ENCODE measurements around the gene OCA2. TPM values are rescaled to one million over a fixed set of nuclear protein-coding genes. Genes with fewer than 3 reads are reported as not detected.
"Not testable (repeated sequence)": the region's sequence is repeated elsewhere in the genome, so short reads cannot be mapped to it uniquely, and the experiment has no call there.

OCA2 gene
- 25.7 TPM for total RNA-seq

DNA sequence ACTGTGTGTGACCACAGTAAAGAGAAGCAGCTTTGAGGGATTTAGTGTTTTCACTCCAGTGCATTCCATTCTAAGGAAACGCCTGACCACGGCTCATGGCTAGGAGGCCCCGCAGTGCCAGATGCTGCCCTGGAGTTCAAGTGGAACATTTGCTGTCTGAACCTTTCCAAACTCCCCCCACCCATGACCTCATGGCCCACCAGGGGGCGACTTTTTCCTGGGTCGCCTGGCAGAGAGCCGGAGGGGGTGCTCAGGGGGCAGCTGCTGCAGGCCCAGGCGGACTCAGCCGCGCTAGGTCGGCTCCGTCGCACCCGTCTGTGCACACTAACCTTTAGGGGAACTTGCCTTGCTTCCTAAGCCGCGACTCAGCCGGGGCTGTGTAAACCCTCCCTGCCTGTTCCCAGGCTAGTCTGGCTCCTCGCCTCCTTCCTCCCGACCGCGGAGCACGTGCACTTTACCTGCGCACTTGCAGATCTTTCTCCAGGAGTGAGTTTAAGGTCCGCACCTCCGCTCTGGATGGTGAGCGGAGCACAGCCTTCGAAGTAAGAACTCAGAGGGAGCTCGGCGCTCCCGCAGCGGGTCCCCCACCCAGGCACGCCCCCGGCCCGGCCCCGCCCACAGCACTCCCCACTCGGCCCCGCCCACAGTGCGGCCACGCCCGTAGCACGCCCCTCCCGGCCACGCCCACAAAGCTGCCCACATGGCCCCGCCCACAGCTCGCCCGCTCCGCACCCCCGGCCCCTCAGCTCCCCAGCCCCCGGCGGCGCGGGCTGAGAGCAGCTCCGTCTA lies at the start of gene OCA2:
TSS of gene OCA2 (minus strand) at position 550 of the 789 bp plus-strand sequence. CDS start 17,441 bp downstream, outside the sequence.
- DNase-seq: no peak

DNA sequence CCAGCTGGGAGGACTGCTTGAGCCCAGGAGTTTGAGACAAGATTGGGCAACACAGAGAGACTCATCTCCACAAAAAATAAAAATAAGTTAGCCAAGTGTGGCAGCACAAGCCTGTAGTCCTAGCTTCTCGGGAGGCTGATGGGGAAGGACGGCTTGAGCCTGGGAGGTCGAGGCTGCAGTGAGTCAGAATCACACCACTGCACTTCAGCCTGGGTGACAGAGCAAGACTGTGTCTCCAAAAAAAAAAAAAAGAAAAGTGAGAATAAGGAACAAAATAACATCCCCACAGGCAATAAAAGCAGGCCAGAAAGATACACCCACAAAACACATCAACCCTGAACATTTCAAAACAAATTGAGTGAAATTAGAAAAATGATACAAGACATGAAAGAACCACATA lies 48.7 kb upstream of the OCA2 start:
- no peak for DNase-seq

DNA sequence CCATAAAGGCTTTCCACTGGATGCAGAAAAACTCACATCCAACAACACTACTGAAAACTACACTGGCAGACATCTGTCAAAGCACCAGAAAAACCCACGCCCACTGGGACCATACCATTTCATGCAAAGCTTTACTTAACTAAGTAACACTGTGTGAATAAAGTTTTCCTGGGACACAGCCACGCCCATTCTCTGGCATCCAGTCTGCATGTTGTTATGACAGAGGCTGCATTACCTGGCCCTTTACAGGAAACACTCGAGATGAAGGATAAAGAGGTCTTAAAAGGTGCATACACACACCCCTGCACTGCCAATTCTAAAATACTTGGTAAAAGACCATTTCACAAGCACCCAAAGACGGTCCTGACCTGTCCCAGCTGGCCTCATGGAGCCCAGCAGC lies 46.3 kb upstream of the OCA2 start:
- DNase-seq: not testable (repeated sequence)

DNA sequence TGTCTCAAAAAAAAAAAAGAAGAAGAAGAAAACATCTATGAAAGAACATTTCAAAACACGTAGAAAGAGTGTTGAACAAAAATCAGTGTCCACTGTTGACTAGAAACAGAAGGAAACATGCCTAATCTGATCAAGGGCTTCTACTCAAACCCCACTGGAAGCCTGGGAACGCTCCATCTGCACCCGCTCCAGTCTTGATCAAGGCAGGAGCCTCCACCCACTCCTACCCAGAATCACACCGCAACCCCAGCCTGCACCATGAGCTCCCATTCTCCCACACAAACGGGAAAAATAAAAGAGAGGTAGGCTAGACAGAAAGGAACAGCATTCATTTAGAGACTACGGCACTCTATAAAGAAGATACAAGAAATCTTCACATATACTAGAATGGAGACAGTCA lies 40.9 kb upstream of the OCA2 start:
- DNase-seq: no peak

DNA sequence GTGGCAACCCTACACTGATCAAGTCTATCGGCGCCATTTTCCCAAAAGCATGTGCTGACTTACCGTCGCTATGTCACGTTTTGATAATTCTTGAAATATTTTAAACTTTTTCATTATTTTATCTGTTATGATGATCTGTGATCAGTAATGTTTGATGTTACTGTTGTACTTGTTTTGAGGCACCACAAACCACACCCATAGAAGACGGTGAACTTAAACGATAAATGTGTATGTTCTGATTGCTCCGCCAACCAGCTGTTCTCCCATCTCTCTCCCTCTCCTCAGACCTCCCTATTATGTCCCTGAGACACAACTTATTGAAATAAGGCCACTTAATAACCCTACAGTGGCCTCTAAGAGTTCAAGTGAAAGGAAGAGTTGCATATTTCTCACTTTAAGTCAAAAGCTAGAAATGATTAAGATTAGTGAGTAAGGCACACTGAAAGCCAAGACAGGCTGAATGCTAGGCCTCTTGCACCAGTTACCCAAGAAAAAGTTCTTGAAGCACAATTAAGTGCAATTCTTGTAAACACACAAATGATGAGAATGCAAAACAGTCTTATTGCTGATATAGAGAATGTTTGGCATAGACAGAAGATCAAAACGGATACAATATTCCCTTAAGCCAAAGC lies 38.4 kb upstream of the OCA2 start:
- not testable (repeated sequence) for DNase-seq

DNA sequence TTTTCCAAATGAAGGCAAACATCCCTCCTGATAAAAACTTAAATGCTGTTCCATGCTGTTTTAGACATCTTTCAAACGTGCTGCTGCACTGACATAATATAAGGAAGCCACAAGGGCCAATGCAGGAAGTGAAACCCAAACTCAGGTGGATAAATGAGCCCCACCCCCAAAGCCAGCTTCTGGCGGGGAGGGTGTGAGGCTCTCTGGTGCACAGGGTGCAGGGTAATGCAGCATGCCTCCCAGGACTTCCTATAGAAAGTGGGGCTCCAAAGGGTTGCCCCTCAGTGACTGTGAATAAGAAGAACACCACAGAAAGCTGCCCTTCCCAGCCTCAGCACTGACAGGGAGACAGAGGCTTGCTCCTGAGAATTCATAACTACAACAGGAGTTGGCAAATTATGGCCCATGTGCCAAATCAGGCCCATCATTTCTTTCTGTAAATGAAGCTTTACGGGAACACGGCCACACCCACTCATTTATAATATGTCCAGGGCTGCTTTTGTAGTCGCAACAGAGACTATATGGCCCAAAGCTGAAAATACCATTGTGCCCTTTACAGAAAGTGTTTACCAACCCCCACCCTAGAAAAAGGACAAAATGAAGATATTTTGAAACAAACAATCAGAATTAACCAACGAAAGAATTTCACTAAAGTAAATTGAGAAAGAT lies 37.3 kb upstream of the OCA2 start:
- DNase-seq: not testable (repeated sequence)

DNA sequence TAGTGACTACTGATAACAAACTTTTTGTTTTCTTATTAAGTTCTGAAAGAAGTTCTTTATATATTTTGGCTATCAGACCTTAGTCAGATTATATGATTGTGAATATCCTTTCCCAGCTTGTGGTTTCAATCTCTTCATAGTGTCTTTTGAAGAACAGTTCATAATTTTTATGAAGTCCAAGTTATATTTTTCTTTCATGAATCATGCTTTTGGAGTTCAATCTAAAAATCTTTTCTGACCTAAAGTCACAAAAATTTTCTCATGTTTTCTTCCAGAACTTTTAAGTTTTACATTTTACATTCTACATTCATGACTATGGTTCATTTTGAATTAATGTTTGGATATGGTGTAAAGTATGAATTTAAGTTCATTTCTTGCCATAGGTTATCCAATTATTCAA lies 34.2 kb upstream of the OCA2 start:
- no peak for DNase-seq

DNA sequence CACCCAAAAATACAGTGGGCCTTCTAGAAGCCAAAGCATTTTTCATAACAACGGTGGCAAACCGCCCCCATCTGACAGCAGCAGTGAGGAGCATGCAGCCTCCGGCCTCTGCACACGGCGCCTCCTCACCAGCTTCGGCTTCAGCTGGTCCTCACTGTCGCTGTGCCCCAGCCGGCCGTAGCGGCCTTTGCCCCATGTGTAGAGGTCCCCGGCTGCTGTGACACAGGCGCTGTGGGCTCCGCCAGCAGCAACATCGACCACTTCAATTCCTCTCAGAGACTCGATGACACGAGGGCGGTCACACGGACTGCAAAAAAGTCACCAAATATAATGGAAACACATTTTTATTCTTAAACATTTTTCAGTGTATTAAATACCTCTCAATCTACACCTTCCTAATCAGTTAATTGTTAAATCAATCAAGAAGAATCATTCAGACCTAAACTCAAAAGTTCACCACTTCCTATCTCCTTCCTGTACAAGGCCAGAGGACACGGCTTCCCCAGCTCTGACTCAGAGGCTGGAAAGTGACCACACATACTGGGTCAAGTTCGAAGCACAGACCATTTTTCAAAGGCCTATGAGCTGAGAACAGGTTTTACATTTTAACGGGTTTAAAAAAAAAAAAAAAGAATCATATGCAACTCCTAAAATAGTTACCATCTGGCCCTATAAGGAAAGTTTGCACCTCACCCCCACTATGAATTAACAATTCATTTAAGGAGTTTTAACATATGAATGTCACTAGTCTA lies 33.6 kb upstream of the OCA2 start:
- no peak for DNase-seq

DNA sequence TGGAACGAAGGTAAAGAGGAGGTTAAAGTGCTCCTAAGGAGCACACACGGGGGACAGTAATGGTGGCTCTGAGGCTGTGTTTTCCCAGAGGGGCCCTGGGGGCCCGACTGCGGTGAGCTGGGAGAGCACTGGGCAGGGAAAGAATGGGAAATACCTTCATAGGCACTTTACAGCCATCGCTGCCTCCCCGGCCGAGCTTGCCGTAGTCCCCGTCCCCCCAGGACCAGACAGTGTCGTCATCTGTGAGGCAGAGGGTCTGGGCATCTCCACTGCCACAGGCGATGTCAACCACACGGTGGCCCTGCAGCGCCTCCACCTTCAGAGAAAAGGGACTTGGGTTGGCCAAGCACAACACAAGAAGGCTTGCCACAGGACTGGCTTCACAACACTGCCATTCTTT lies 32.8 kb upstream of the OCA2 start:
- no peak for DNase-seq

DNA sequence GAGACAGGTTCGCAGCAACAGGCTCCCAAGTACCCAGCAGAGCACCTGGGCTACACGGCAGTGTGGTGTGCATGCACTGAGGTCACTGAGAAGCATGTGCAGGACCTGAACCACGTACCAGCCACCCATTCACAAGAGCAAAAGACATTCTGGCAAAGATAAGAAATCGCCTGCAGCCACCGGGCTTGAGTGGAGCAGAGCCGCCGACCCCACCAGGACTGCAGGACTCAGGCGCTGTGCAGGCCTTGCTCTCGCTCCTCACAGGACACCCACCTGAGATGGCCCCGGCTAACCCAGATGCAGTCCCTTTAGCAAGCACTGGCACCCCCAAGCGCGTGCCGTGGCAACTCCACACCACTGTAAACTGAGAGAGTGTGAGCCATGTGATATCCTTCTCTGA lies 32.3 kb upstream of the OCA2 start:
- no peak for DNase-seq

DNA sequence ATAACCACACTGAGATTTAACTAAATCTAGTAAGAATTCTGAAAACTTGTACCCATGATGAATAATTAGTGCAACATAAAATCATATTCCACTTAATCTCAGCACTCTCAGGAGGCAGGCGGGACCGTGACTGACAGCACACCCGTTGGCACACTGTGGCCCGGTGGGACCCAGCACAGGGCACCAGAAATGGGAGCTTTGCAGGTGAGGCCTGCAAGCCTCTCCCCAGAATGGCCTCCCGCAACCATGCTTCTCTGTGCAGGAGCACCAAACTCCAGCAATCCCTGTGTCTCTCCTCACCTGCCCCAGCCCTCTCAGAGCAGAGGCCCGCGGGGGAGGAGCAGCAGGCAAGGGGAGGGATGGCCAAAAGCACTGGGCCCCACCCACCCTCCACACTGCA lies 31.5 kb upstream of the OCA2 start:
- DNase-seq: no peak

DNA sequence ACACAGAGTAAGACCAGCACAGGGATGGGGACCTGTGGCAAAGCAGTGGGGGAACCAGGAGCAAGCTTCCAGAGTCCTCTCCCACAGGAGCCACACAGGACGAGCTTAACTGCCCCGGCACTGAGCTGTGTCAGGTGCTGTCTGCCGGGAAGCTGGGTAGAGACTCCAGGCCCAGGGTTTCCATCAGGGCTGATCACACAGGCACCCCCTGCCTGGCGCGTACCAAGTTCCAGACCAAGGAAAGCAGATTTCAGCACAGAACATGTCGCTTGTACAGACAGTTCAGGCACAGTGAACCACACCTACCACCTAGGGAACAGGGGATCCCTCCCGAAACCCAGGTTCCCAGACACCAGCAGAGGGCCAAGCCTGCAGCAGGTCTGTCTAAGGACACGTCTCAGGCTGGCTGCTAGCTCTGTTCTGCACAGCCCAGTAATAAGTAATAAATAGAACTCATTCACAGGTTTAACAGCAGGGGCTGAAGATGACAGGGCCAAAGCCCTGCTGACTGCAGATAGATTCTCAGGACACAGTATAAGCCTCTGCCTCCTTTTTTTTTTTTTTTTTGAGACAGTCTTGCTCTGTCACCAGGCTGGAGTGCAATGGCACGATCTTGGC lies 30.2 kb upstream of the OCA2 start:
- DNase-seq: no peak

DNA sequence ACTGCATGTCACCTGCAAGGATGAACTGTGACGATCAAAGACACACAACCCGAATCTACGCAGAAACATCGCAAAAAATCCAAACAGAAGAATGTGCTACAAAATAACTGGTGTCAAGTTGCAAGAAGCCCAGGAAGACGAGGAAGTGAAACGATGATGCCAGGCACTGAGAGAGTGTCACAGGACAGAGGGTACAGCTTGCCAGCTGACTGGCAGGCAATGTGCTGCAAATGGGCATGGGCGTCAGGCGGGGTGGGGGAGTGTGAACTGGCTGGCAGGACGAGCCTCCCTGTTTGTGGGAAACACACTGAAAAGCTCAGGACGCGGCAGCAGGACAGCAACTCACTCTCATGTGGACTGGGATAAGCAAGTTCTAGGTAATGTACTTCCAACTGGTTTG lies 28.9 kb upstream of the OCA2 start:
- DNase-seq: peak; percentile 80

DNA sequence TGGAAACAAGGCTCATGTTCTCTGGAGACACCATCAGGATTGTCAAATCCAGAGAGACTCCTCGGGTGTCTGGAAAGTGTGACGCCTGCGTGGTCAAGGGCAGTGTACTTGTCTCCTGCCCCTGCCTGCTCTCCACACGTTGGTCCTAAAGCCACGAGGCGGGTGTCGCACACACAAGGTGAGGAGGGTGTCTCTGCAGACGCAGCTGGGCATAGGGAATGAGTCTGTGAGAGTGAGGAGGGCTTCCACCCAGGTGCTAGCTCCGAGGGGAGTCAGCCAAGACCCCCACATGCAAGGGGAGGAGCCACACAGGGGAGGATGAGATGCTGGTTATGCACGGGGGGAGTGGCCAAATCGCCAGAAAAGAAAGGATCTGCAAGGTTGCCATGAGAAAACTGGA lies 27.9 kb upstream of the OCA2 start:
- no peak for DNase-seq

DNA sequence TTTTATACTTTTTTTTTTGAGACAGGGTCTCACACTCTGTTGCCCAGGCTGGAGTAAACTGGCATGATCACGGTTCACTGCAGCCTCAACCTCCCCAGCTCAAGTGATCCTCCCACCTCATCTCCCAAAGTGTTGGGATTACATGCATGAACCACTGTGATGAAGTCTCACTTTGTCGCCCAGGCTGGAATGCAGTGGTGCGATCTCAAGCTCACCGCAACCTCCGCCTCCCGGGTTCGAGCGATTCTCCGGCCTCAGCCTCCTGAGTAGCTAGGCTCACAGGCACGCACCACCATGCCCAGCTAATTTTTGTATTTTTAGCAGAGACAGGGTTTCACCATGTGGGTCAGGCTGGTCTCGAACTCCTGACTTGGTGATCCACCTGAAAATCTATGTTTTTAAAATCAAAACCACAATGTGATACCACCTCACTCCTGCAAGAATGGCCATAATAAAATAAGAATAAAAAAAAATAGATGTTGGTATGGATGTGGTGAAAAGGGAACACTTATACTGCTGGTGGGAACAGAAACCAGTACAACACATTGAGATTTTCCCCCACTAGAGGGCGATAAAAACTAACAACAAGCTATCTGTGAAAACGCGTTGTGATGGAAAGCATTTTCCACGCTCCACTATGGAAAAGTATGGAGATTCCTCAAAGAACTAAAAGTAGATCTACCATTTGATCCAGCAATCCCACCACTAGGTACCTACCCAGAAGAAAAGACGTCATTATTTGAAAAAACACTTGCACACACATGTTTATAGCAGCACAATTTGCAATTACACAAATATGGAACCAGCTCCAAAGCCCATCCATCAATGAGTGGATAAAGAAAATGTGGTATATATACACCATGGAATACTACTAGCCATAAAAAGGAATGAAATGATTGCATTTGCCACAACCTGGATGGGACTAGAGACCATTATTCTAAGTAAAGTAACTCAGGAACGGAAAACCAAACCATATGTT lies 26.8 kb upstream of the OCA2 start:
- DNase-seq: no peak

DNA sequence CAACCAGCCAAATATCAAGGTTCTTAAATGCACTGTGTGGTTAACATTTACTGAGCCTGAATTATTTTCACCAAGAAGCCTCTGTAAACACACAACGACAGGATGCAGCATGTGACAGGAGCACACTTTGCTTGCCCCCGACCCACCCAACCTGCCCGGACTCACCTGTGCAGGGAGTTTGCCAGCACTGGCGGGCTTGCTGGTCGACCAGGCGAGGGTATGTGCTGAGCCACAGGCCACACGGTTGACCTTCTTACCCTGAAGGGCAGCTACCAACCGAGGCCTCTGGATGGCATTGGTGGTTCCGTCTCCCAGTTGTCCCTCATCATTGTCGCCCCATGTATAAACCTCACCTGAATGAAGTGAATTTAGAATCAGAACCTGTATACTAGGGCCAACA lies 25.7 kb upstream of the OCA2 start:
- DNase-seq: no peak

DNA sequence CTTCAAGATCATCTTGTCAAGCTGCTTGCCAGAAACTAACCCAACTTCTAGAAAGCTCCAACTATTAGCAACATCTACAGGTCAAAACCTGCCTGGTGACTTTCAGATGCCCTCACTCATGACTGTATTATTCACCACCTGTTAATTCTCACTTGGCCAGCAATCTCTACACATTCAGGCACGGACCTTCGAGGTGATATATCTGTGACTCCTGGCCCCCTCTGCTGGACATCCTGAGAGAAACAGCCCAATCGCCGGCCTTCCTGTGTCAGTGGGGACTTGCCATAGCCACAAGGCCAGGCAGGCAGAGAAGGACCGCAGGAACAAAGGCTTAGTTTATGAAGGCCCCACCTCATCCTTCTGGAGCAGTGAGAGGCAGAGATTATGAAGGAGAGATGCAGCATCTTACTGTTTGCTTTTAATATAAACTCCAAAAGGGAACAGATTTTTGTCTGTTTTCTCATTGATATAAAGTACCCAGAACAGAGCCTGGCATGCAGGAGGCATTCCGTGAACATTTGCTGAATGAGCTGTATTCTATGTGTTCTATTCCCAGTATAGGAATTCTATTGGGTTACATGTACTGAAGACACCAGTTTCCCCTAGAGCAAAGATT lies 24.4 kb upstream of the OCA2 start:
- DNase-seq: peak; percentile 54

DNA sequence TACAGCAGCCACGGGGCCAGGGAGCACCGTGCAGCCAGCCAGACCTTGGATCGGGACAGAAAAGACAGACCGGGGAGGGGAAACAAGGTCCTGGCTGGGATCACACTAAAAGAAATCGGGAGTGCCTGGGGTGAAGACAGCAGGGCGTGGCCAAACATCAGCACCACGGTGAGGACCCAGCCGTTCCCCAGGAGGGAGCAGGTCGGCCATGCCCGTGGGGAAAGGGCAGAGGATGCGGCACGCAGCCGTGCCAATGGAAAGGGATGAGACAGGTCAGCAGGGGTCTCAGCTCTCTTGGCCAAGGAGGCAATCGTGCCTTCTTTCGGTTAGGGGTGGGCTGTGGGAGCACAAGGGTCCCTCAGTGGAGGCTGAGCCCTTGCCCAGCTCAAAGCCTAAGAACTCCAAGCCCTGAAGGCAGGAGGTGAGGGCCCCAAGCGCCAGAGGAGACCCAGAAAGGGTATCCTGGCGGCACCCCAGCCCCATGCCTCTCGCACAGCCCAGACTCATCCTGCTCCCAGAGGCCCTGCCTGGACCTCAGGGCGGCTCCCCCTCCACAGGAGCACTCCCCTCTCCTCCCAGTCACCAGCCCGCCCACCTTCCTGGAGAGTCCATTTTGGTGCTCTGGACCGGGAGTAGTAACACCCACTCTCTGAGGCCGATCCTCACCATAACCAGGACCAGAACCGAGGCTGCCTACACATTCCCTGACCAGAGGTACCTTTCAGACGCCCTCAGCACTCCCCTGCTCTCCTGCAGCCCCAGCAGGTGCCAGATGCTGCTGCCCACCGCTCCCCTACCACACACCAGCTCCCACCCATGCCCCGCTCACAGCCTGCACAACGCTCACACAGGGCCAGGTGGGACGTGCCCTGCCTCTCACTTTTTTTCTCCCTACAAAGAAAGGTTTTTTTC lies 23.2 kb upstream of the OCA2 start:
- no peak for DNase-seq

DNA sequence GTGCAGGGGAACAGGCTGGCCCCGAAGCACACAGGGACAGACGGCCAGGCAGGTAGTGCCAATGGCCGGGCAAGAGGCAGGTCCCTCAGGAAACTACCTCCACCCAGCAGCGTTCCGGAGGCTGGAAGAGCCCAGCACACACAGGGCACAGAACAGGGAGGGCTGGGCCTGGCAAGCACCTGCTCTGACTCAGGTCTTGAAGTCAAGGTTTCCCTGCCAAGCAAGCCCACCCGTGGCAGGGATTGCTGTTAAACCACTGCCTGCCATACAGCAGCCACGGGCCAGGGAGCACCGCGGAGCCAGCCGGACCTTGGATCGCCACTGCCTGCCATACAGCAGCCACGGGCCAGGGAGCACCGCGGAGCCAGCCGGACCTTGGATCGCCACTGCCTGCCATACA lies 22.5 kb upstream of the OCA2 start:
- not testable (repeated sequence) for DNase-seq

DNA sequence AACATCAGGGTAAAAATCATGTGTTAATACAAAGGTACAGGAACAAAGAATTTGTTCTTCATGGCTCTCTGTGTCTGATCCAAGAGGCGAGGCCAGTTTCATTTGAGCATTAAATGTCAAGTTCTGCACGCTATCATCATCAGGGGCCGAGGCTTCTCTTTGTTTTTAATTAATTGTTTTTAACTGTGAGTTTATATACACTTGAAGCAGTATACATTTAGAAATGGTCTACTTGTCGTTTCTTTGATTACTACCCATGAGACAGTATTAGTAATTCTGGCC lies 21.2 kb upstream of the OCA2 start:
- DNase-seq: no peak
